Kidney (tissue), 14 donors: Measurements from ENCODE around the gene LTBP1. TPM values are rescaled to one million over a fixed set of nuclear protein-coding genes. Genes with fewer than 3 reads are reported as not detected.

Source experiments
- DNase-seq, 5 donors: peaks; one replicate each; pipeline ENCODE4 v3.0.0-alpha.2; 2013 to 2020
- FAIRE-seq: peaks from 2 replicates; lab custom pipeline; 2012; peaks lifted over from hg19 to GRCh38; lab: Jason Lieb, UNC
- H3K27ac ChIP-seq, 2 donors: one replicate each; pipeline ENCODE4 v1.7.0; 2013; ENCODE audit warnings: low read depth in 2 of 2, low read length in 2 of 2, inconsistent platforms in 1 of 2
- H3K27me3 ChIP-seq: one replicate; pipeline ENCODE4 v1.7.1; 2013; ENCODE audit warnings: low read length, inconsistent platforms; ENCODE audit not compliant: control insufficient read depth, insufficient read depth
- H3K36me3 ChIP-seq, 3 donors: one replicate each; pipeline versions ENCODE4 v1.7.0 to v1.7.1; 2013; ENCODE audit warnings: low read length in 3 of 3, control low read depth in 1 of 3, inconsistent platforms in 1 of 3; ENCODE audit not compliant: insufficient read depth in 3 of 3, control insufficient read depth in 2 of 3
- H3K4me1 ChIP-seq, 3 donors: one replicate each; pipeline versions ENCODE4 v1.7.0 to v1.7.1; 2013; ENCODE audit warnings: low read length in 3 of 3, inconsistent platforms in 1 of 3, low read depth in 1 of 3; ENCODE audit not compliant: control insufficient read depth in 2 of 3, insufficient read depth in 2 of 3
- H3K4me3 ChIP-seq, 3 donors: one replicate each; pipeline versions ENCODE4 v1.7.0 to v1.8.1; 2013; ENCODE audit warnings: low read length in 3 of 3, control low read depth in 1 of 3, inconsistent platforms in 1 of 3
- H3K9ac ChIP-seq, 3 donors: one replicate each; pipeline versions ENCODE4 v1.7.0 to v1.7.1; 2013; ENCODE audit warnings: low read length in 3 of 3, control low read depth in 1 of 3, inconsistent platforms in 1 of 3
- H3K9me3 ChIP-seq, 3 donors: one replicate each; pipeline versions ENCODE4 v1.7.0 to v1.7.1; 2013; ENCODE audit warnings: low read length in 3 of 3, control low read depth in 1 of 3, inconsistent platforms in 1 of 3; ENCODE audit not compliant: control insufficient read depth in 2 of 3, insufficient read depth in 1 of 3
- CTCF ChIP-seq: IDR thresholded peaks from 3 replicates; pipeline ENCODE4 v1.5.1; 2012; ENCODE audit warnings: mild to moderate bottlenecking, moderate library complexity, borderline replicate concordance; ENCODE audit not compliant: insufficient read depth; ENCODE audit errors: extremely low read depth
- intact Hi-C: fragments of 100-400 bp; cut with DNase I; formaldehyde crosslinking; loops from one replicate; pipeline ENCODE4 v1.11.1; 2022
- polyA plus RNA-seq: library from polyadenylated mRNA; stranded (reverse); fragments of 350-450 nt; fragmentation: Illumina TruSeq; extraction: RNeasy Lipid Tissue Mini Kit (QIAGEN cat#74804); gene quantifications from one replicate; pipeline ENCODE4 v1.2.3, GENCODE V29; 2014; ENCODE audit warnings: low read depth, low replicate concordance; ENCODE audit not compliant: insufficient read depth
- total RNA-seq: library from RNA; stranded (reverse); fragmentation: NEBNext Ultra II Directional; extraction: Animal tissue kit (Norgen Biotek cat#: 25700); gene quantifications from one replicate; pipeline ENCODE4 v1.2.1, GENCODE V29; 2021
- donor health status: control.
- donor health status: control.
- donor health status: control.
- donor health status: control.
- donor health status: control.
- donor health status: DM: yes; HTN: yes; CAD: no.
- donor health status: Normal renal cell carcinoma (clear cell type).

The LTBP1 gene
- total and polyA plus RNA-seq, 2 donors from 2014 or later = 9.3 to 39.8 TPM

- H3K4me1 ChIP-seq = no peaks in the 10 kb centered on the region
- no peak for FAIRE-seq
- H3K27me3 ChIP-seq = no peaks in the 10 kb centered on the region
- H3K36me3 ChIP-seq = no peaks in the 10 kb centered on the region
- H3K4me3 ChIP-seq = no peak overlapping the region
- no peak overlapping the region for H3K27ac ChIP-seq
- intact Hi-C loops = no loop called here
- H3K9me3 ChIP-seq = no peaks in the 10 kb centered on the region
- no peak overlapping the region for H3K9ac ChIP-seq
- no peak for DNase-seq
- TF ChIP-seq CTCF = no peak
Observed at GRCh38 chr2:33094303-33094702, 147.6 kb downstream of the LTBP1 start.

GRCh38 chr2:33099989-33100388, 153.2 kb downstream of the LTBP1 start:
- Histone ChIP-seq H3K4me3 (no peak overlapping the region), H3K4me1 (no peaks in the 10 kb centered on the region), H3K9me3 (no peaks in the 10 kb centered on the region), H3K27ac (no peak overlapping the region), H3K27me3 (no peaks in the 10 kb centered on the region), H3K36me3 (no peaks in the 10 kb centered on the region), H3K9ac (no peak overlapping the region)
- TF ChIP-seq CTCF = no peak
- intact Hi-C loops = no loop called here
- FAIRE-seq (no peak), DNase-seq (no peak)

- intact Hi-C loops = no loop called here
- FAIRE-seq = no peak
Observed at GRCh38 chr2:33100921-33101320, 154.2 kb downstream of the LTBP1 start.

More at GRCh38 chr2:33100921-33101320, 154.2 kb downstream of the LTBP1 start:
- DNase-seq = no peak
- H3K36me3 ChIP-seq = no peaks in the 10 kb centered on the region
- TF ChIP-seq CTCF = no peak
- H3K27me3 ChIP-seq = no peaks in the 10 kb centered on the region
- no peaks in the 10 kb centered on the region for H3K4me1 ChIP-seq
- no peak overlapping the region for H3K27ac ChIP-seq
- H3K4me3 ChIP-seq = no peak overlapping the region
- H3K9ac ChIP-seq = no peak overlapping the region
- H3K9me3 ChIP-seq = no peaks in the 10 kb centered on the region
